Tongue (tissue), 2 donors: Measurements from ENCODE around the gene TANGO2. TPM values are rescaled to one million over a fixed set of nuclear protein-coding genes. Genes with fewer than 3 reads are reported as not detected.

Source experiments
- DNase-seq: peaks from one replicate; pipeline ENCODE4 v3.0.0-alpha.2; 2015
- total RNA-seq: library from RNA; depleted of rRNA; stranded (reverse); fragments of >200 nt; gene quantifications from one replicate; pipeline ENCODE4 v1.2.3, GENCODE V29; 2014

TANGO2 gene
- total RNA-seq, 1 donor from 2014 or later = 25.2 TPM

DNA sequence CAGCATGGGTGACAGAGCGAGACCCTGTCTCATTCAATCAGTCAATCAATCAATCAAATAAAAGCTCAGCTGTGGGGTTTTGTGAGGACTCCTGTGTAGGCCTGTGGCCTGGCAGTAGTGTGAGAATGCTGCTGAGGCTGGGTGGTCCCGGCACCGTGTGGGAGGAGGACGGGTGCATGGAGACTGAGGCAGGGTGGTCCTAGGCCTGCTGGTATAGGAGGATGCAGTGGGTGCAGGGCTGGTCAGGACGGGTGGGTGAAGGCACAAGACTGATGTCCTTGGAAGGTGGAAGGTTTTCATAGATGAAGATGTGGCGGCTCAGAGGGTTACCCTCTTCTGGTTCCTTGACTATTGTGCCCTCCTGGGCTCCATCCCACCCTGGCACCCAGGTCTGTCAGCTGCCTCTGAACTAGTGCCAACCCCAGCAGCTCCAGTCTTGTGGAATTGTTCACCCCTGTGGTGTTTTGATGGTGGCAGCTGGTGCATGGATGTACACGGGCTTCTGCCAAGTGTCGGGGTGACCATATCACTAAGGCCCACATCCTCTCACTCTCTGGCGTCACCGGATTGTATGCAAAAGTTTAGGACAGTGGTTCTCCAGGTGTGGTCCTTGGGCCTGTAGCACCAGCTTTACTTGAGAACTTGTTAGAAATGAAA, 23.7 kb downstream of the TANGO2 start:
- no peak for DNase-seq

DNA sequence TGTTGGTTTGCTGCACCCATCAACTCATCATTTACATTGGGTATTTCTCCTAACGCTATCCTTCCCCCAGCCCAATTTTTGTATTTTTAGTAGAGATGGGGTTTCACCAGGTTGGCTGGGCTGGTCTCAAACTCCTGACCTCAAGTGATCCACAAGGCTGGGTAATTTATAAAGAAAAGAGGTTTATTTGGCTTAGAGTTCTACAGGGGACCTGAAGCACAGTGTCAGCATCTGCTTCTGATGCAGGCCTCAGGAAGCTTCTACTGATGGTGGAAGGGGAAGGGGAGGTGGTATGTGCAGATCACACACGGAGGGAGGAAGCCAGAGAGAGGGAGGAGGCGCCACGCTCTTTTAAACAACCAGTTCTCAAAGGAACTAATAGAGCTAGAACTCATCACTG, 25.8 kb downstream of the TANGO2 start:
- DNase-seq = no peak

DNA sequence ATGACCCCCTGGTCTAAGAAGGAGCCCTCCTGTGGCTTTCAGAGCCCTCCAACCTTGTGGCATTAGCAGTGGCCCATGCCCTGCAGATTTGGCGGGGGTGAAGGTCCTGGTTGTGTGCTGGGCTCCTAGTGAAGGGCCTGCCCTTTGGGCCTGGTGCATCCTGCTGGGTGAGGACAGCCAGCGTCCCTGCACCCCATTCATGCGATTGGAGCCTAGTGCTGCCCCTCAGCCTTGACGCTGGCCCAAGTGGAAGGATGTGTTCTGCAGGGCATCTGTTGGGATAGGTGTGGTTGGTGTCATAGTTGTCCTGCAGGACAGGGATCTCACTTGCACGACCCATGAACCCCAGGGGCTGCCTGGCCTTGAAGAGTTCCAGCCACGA, 31.0 kb downstream of the TANGO2 start:
- DNase-seq = no peak

- no peak for DNase-seq
Measured at GRCh38 chr22:20052309-20053259, 31.7 kb downstream of the TANGO2 start.

DNA sequence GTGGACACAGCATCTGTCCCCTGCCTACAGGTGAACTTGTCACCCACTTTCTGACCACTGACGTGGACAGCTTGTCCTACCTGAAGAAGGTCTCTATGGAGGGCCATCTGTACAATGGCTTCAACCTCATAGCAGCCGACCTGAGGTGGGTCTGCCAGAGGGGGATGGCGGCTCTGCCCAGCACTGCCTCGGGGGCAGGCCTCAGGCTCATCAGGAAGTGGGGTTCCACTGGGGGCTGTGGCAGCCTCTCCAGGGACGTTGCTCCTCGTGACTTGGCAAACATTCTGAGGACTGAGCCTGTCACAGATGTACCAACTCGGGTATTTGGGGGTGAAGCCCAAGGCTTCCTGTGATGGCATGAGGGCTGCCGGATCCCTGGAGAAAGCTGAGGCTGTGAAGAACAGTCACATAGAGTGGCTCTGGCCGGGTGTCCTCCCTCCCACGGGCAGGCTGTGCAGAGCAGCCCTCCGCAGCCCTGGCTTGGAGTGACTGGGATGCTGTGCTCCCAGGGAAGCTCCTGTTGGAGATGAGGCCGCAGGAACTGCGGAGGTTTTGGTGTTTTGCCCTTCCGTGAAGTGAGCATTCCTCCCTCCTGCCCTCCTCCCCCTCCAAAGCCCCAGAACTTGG, 32.6 kb downstream of the TANGO2 start:
- no peak for DNase-seq

GRCh38 chr22:20054034-20054427, 33.1 kb downstream of the TANGO2 start:
- no peak for DNase-seq

DNA sequence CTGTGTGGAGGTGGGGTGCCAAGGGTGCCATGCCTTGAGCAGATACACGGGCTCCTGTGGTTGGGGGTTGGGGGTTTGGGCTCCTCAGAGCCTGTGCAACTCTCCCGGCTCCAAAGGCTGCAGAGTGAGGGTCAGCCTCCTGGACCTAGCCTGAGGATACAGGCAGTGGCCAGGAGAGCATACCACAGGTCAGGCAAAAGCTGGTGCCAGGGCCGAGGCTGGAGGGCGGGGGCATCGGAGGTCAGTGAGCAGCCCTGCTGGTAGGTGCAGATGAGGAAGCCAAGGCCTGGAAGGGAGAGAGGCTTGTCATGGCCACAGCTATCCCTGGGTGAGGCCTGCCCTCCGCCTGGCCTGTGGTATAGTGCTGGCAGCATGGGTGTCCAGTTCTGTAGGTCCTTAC, 33.6 kb downstream of the TANGO2 start:
- no peak for DNase-seq

GRCh38 chr22:20055144-20055543, 34.2 kb downstream of the TANGO2 start:
- DNase-seq = no peak

DNA sequence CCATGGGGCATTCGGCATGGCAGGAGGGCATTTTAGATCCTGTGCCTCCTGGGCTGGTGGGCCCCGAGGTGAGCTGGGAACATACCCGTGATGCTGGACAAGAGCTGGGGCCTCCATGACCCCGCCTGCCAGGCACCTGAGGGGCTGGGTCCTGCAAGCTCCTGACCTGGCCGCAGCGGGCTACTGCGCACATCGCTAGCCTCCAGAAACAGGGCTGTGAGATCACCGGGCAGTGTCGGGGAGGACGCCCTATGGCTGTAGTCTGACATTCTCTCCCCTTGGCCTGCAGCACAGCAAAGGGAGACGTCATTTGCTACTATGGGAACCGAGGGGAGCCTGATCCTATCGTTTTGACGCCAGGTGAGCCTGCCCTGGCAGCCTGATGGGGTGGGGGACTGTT, 34.7 kb downstream of the TANGO2 start:
- DNase-seq = no peak

DNA sequence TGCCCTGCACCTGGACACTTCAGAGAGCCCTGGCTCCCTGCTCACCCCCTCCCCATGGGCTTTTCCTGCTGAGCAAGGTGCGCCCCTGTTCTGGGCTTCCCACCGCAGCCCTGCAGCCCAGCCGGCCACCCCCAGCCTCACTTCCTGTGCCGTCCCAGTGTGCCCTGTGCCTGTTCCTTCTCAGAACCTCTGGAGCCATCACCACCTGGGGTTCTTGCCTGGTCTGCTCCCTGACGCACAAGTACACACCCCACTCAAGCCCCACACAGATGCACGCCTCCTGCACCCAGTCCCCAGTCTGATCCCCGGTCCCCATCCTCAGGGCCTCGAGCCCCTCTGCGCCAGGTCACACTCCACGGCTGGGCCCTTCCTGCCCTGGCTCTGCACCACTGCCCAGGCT, 35.3 kb downstream of the TANGO2 start:
- no peak for DNase-seq

DNA sequence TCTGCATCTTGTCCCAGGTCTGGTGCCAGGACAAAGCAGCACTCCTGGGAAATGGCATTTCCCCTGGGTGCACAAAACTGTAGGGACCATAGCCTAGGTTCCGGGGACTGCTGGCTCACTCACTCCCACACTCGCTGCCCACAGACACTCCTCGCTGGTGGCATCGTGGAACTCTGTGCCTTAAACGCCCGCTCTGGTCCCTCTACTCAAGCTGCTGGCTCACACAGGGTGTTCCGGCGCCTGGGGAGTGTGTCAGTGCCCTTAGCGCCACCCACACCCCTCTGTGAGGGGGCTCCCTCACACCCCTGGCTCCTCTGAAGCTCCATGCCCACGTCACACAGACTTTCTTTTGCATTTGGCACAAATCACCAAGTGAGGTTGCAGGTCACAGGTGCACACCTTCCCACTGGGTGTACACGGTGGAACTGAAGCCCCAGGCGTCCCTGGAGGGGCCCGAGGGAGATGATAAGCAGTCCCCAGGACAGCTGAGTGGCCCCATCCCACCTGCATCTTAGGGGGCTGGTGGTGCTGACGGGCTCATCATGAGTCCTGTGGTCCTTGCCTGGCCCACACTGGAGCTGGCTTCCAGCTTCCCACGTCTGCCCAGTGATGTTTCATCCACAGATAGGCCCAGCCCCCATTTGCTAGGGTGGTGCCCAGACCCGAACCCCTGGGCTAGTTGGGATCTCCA, 35.9 kb downstream of the TANGO2 start:
- no peak for DNase-seq

DNA sequence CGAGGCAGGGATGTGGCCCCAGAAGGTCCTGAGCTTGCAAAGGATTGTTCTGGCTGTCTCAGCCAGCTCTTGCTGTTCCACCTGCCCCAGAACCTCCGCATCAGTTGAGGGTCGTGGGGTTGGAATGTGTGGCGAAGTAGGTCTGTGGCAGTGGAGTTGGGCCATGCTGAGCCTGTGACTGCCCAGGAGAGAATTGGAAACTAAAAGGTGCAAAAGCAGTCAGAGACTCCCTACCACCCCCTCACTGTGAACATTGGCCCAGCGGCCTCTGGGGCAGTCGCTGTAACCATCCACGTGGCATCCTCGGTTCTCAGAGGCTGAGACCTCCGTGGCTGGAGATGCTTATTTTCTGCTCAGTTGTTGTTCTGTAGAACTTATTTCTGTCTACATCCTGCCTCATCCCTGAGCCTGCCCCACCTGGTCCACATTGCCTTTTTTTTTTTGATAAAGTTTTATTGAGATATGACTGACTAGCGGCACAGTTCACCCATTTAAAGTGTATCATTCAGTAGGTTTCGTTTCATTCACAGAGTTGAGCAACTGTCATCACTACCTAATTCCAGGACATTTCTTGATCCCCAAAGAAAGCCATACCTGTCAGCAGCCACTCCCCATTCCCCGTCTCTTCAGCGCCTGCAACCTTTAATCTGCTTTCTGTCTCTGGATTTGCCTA, 36.8 kb downstream of the TANGO2 start:
- DNase-seq = peak; percentile 7

DNA sequence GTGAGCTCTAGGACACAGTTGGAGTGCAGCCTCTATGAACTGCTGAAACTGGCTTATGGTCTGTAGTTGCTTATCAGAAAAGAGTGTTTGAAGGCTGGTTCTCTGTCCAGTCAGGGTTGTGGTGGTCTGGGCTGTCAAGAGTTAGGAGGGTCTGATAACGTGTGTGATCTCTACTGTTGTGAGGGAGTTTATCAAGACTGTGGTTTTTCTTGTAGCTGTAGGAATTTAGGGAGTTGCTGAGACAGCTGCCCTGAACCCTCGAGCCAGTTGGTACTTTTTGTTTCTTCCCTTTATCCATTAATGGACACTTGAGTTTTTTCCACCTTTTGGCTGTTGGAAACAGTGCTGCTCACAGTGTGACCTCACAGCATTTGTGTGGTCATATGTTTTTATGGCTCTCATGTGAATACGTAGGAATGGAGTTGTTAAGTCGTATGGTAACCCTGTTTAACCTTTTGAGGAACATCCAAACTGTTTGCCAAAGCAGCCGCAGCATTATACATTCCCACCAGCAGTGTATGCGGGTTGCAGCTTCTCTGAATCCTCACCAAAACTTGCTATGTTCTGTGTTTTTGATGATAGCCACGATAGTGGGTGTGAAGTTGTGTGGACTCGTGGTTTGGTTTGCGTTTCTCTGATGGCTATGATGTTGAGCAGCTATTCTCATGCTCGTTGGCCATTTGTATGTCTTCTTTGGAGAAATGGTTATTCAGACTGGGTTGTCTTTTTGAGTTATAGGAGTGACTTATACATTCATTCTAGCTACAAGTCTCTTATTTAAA, 38.3 kb downstream of the TANGO2 start:
- no peak for DNase-seq

GRCh38 chr22:20060700-20061480, 40.0 kb downstream of the TANGO2 start:
- DNase-seq = no peak

DNA sequence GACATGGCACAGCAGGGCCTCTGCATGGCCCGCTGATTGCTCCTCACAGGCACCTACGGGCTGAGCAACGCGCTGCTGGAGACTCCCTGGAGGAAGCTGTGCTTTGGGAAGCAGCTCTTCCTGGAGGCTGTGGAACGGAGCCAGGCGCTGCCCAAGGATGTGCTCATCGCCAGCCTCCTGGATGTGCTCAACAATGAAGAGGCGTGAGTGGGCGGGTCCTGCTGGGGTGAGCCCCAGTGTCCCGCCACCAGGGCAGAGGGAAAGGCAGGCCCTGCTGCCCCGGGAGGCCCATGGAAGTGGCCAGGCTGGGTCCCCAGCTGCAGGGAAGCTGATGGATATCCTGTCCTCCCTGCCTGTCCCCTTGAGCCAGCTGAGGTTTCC, 40.6 kb downstream of the TANGO2 start:
- no peak for DNase-seq

DNA sequence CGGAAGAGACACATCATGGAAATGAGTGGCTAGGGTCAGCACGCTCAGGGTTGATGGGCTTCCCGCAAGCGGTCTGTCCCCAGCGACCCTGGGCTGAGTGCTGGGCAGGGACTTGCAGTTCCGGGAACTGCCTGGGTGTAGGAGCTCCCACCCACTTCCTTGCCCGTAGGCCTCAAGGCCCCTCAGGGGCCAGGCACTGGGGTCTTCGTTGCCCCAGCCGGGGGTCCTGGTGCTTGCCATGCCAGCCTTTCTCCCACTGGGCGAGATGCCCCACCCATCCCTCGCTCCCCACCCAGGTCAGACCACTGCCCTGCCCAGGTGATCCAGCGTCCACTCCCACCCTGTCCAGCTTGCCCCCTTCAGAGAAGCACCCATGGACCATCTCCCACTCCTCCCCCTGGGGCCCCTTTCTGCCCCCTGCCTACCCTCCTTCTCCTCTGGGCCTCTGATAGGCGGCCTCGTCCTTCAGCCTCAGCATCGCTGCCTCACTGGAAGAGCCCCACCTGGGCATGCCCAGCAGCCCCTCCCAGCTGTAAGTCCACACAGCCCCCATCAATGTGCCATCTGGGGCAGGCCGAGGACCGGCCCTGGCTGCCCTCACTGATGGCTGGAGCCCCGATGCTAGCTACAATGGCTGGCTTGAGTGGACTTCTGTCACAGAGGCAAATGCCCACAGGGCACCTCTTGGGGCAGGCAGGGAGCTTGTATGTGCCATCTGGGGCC, 41.3 kb downstream of the TANGO2 start:
- DNase-seq = no peak

GRCh38 chr22:20062766-20063083, 41.8 kb downstream of the TANGO2 start:
- DNase-seq = no peak

- DNase-seq = no peak
Measured at GRCh38 chr22:20063271-20064139, 42.6 kb downstream of the TANGO2 start.

DNA sequence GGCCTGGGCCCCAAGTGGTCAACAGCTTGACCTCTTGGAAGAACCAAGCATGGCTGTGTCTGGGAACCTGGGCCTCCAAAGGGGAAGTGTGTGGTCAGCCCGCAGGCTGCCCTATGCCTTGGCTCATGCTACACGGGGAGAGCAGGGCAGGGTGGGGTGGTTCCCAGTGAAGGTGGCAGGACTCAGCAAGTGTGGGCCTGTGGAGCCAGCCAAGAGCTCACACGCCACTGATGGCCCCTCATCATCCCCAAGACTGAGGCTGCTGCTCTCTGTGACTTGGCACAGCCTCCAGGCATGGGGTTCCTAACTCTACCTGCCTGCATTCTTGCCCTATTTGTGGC, 43.2 kb downstream of the TANGO2 start:
- no peak for DNase-seq
